Measurements from ENCODE around the gene COL5A3.

- TF ChIP-seq CTCF (IDR thresholded peaks at IDR 0.05) = no peak
- no peak for TF ChIP-seq POLR2A (IDR thresholded peaks at IDR 0.05)
These were observed 58.0 kb downstream of the COL5A3 start for GRCh38 chr19:9952276-9952675.

Data from body of pancreas (tissue), 4 donors.